WTC11 (cell line): ENCODE measurements around the gene TRMT1L. TPM values are rescaled to one million over a fixed set of nuclear protein-coding genes. Genes with fewer than 3 reads are reported as not detected.

ENCODE experiments used
- ATAC-seq: fragments of 200-7000 bp; cut with Tn5 transposase; 2 replicates; pipeline ENCODE4 v1.10.0; 2021; ENCODE audit warnings: mild to moderate bottlenecking, moderate library complexity
- CTCF ChIA-PET: fragments of 300-600 bp; sonication (Branson Sonifier 250); formaldehyde crosslinking; loops from one replicate; lab custom pipeline; 2021; ENCODE audit warnings: antibody characterized with exemption; lab: Charles Lee
- POLR2A ChIA-PET: fragments of 350-600 bp; sonication (Branson Sonifier 250); formaldehyde crosslinking; loops from one replicate; lab custom pipeline; 2021; ENCODE audit warnings: antibody characterized with exemption; lab: Charles Lee
- DNase-seq: peaks from one replicate; pipeline ENCODE4 v3.0.0; 2021; ENCODE audit warnings: low spot score
- H3K27ac Mint-ChIP-seq: 2 replicates; pipeline ENCODE4 v1.8.0; 2021; ENCODE audit warnings: mixed read lengths
- H3K27me3 Mint-ChIP-seq: 2 replicates; pipeline ENCODE4 v1.8.0; 2021; ENCODE audit warnings: low read depth, mild to moderate bottlenecking, moderate library complexity, mixed read lengths
- H3K36me3 Mint-ChIP-seq: 2 replicates; pipeline ENCODE4 v1.8.0; 2021; ENCODE audit warnings: mixed read lengths
- H3K4me1 Mint-ChIP-seq: 2 replicates; pipeline ENCODE4 v1.8.0; 2022; ENCODE audit warnings: mixed read lengths
- H3K4me3 Mint-ChIP-seq: 2 replicates; pipeline ENCODE4 v1.8.0; 2021; ENCODE audit warnings: mild to moderate bottlenecking, moderate library complexity, mixed read lengths
- H3K9me3 Mint-ChIP-seq: 2 replicates; pipeline ENCODE4 v1.8.0; 2021; ENCODE audit warnings: mixed read lengths
- ATF1 ChIP-seq: sonication (generic); formaldehyde crosslinking; IDR thresholded peaks from 2 replicates; pipeline ENCODE4 v1.8.1; 2023; ENCODE audit warnings: mild to moderate bottlenecking, moderate library complexity, missing genetic modification reagents
- ATF6 ChIP-seq: sonication (generic); formaldehyde crosslinking; IDR thresholded peaks from 2 replicates; pipeline ENCODE4 v1.8.1; 2023; ENCODE audit warnings: mild to moderate bottlenecking, missing genetic modification reagents
- CDX4 ChIP-seq: fragments of 250-450 bp; sonication (Bioruptor Pico); IDR thresholded peaks from 2 replicates; pipeline ENCODE4 v1.9.0; 2021; ENCODE audit warnings: moderate library complexity, mild to moderate bottlenecking, inconsistent platforms, borderline replicate concordance
- CREM ChIP-seq: sonication (generic); formaldehyde crosslinking; IDR thresholded peaks from 2 replicates; pipeline ENCODE4 v1.8.1; 2022; ENCODE audit warnings: mild to moderate bottlenecking, missing genetic modification reagents, moderate library complexity
- CTCF ChIP-seq: fragments of 200-600 bp; IDR thresholded peaks from 2 replicates; pipeline ENCODE4 v1.8.0; 2022; ENCODE audit warnings: antibody characterized with exemption
- ERG ChIP-seq: fragments of 250-450 bp; sonication (Bioruptor Pico); IDR thresholded peaks from 2 replicates; pipeline ENCODE4 v1.8.0; 2021; ENCODE audit warnings: mild to moderate bottlenecking
- ESRRA ChIP-seq: sonication (generic); formaldehyde crosslinking; IDR thresholded peaks from 2 replicates; pipeline ENCODE4 v1.8.1; 2022; ENCODE audit warnings: mild to moderate bottlenecking, missing genetic modification reagents, borderline replicate concordance
- FOXJ3 ChIP-seq: sonication (generic); formaldehyde crosslinking; IDR thresholded peaks from 2 replicates; pipeline ENCODE4 v1.9.0; 2021; ENCODE audit warnings: missing genetic modification reagents, mild to moderate bottlenecking, borderline replicate concordance
- HMGXB4 ChIP-seq: sonication (generic); formaldehyde crosslinking; IDR thresholded peaks from 2 replicates; pipeline ENCODE4 v1.8.1; 2023; ENCODE audit warnings: mild to moderate bottlenecking, moderate library complexity, missing genetic modification reagents
- IRF2 ChIP-seq: sonication (generic); formaldehyde crosslinking; IDR thresholded peaks from 2 replicates; pipeline ENCODE4 v1.8.0; 2022; ENCODE audit warnings: low read depth, missing genetic modification reagents, borderline replicate concordance
- MAX ChIP-seq: sonication (generic); formaldehyde crosslinking; IDR thresholded peaks from 2 replicates; pipeline ENCODE4 v1.8.0; 2022; ENCODE audit warnings: mild to moderate bottlenecking, missing genetic modification reagents
- NFATC4 ChIP-seq: fragments of 250-450 bp; sonication (Bioruptor Pico); IDR thresholded peaks from 2 replicates; pipeline ENCODE4 v1.9.0; 2021; ENCODE audit warnings: mild to moderate bottlenecking
- NR3C1 ChIP-seq: sonication (generic); formaldehyde crosslinking; conservative IDR thresholded peaks from 2 replicates; pipeline ENCODE4 v1.8.1; 2023; ENCODE audit warnings: low read depth, mild to moderate bottlenecking, missing genetic modification reagents
- PRDM15 ChIP-seq: sonication (generic); formaldehyde crosslinking; IDR thresholded peaks from 2 replicates; pipeline ENCODE4 v1.8.0; 2022; ENCODE audit warnings: missing genetic modification reagents
- PRRX2 ChIP-seq: fragments of 250-450 bp; sonication (Bioruptor Pico); IDR thresholded peaks from 2 replicates; pipeline ENCODE4 v1.8.0; 2021; ENCODE audit warnings: mild to moderate bottlenecking
- SP1 ChIP-seq: sonication (generic); formaldehyde crosslinking; conservative IDR thresholded peaks from 2 replicates; pipeline ENCODE4 v1.8.1; 2022; ENCODE audit warnings: missing genetic modification reagents
- USF2 ChIP-seq: sonication (generic); formaldehyde crosslinking; IDR thresholded peaks from 2 replicates; pipeline ENCODE4 v1.8.1; 2023; ENCODE audit warnings: mild to moderate bottlenecking, missing genetic modification reagents, moderate library complexity
- ZNF138 ChIP-seq: sonication (generic); formaldehyde crosslinking; conservative IDR thresholded peaks from 2 replicates; pipeline ENCODE4 v1.8.1; 2022; ENCODE audit warnings: mild to moderate bottlenecking, moderate library complexity, missing genetic modification reagents
- total RNA-seq: library from RNA; stranded (reverse); gene quantifications from 3 replicates; pipeline ENCODE4 v1.2.3, GENCODE V29; 2021

Gene TRMT1L
- total RNA-seq, 1 experiment from 2014 or later: 24.7 TPM

- DNase-seq: no peak
- peaks cover 33% of the 10 kb centered on the region for H3K4me1 Mint-ChIP-seq
- peaks cover 38% of the 10 kb centered on the region for H3K36me3 Mint-ChIP-seq
- ChIA-PET POLR2A (no interaction called here), CTCF (no interaction called here)
- ATAC-seq: no peak
- TF ChIP-seq MAX (CRISPR knock-in tag) (no peak), ATF6 (CRISPR knock-in tag) (no peak), PRDM15 (CRISPR knock-in tag) (no peak), ZNF138 (CRISPR knock-in tag) (no peak), ERG (CRISPR knock-in tag) (no peak), CREM (CRISPR knock-in tag) (no peak), PRRX2 (CRISPR knock-in tag) (no peak), CDX4 (no peak), ESRRA (CRISPR knock-in tag) (no peak), NFATC4 (CRISPR knock-in tag) (no peak), SP1 (CRISPR knock-in tag) (no peak), NR3C1 (CRISPR knock-in tag) (no peak), ATF1 (CRISPR knock-in tag) (no peak), HMGXB4 (CRISPR knock-in tag) (no peak), USF2 (CRISPR knock-in tag) (no peak), FOXJ3 (CRISPR knock-in tag) (no peak), CTCF (no peak), IRF2 (CRISPR knock-in tag) (no peak)
- no peak overlapping the region; the same call in 1 of the 2 replicates for H3K27ac Mint-ChIP-seq
- no peak overlapping the region for H3K4me3 Mint-ChIP-seq
- no peaks in the 10 kb centered on the region for H3K27me3 Mint-ChIP-seq
- peaks cover 8% of the 10 kb centered on the region for H3K9me3 Mint-ChIP-seq
Observed at GRCh38 chr1:185087746-185088145, 69.0 kb downstream of the TRMT1L start.
